Measurements from ENCODE around the gene NR4A1.

The NR4A1 gene

DNA sequence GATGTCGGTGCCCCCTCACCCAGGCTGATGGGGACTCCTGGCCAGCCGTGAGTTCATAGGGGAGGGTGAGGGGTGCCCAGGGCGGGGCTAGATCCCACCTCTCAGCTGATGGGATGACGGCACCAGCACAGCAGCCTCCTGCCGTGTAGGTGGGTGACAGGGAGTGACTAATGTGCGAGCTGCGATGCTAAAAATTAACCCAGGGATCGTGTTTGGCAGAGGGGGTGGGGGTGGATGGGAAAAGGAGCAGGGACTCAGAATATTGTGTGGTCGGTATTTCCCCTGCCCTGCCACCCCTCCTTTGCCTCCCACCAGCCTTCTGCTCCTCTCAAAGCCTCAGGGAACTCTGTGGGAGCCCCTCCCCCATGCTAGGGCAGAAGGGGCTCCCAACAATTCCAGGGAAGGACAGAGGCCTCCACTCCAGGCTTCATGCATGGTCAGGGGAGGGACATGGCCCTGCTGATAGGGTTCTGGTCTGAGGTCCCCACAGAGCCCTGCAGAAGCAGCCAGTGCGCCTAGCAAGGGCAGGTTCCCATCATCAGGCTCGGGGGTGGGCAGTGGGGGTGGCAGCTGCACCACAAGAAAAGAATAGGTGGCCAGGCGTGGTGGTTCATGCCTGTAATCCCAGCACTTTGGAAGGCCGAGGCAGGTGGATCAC, 32.0 kb upstream of the NR4A1 start:
- DNase-seq, result no peak

DNA sequence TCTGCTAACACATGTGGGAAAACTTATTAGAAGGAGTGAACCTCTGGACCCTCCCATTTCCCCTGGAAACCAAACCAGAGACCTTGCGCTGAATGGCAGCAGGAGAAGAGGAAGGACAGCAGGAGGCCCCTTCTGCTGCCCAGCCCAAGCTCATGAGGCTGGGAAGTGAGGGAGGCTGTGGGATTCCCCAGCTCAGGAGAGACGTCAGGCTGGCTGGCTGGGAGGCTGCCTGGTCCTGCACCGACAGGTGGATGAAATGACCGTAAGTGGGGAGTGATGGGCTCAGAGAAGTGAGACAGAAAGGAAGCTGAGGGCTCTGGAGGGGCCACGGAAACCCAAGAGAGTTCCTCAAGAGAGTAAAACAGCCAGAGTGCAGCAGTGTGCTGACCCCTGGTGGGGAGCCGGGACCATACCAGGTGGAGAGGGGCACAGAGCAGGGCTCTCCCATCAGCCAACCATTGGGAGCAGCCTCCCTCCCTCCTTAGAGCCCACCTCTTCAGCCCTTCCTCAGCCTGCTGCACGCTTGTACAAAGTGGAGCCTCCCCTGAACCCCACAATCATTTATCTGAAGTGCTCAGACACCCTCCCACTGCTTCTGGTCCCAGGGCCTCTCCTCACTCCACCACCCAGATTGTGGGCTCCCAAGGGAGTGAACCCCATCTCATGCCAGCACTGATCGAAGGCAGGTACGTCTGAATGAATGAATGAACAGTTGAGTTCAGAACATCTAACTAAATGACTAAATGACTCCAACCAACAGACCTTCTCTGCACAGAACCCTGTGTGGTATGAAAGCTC, 30.5 kb upstream of the NR4A1 start:
- peak; percentile 56 for DNase-seq

- DNase-seq, result no peak
Measured at GRCh38 chr12:52022841-52023181, 28.4 kb upstream of the NR4A1 start.

- peak; percentile 65 for DNase-seq
Measured at GRCh38 chr12:52023182-52023975, 27.9 kb upstream of the NR4A1 start.

- DNase-seq, result no peak
Measured at GRCh38 chr12:52023976-52024688, 27.1 kb upstream of the NR4A1 start.

- DNase-seq, result no peak
Measured at GRCh38 chr12:52024845-52025230, 26.4 kb upstream of the NR4A1 start.

GRCh38 chr12:52026263-52026662, 25.0 kb upstream of the NR4A1 start:
- DNase-seq, result no peak

GRCh38 chr12:52027085-52027843, 24.0 kb upstream of the NR4A1 start:
- DNase-seq, result no peak

DNA sequence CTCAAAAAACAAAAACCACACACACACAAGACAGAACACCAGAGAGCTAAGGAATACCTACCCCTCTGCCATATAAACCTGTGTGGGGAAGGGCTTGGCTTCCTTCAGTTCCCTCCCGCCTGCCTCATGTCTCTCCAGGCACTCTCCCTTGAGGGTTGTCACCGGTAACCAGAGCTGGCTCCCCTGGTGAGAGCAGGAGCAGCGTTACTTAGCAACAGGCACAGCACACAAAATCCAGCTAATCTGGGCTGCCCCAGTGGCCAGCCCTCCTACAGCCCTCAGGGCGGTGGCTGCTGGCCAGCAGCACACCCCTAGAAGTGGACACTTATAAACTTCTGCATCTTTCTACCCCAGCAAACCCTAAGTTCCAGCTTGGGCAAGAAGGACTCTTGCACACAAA, 21.6 kb upstream of the NR4A1 start:
- DNase-seq, result peak; percentile 36

DNA sequence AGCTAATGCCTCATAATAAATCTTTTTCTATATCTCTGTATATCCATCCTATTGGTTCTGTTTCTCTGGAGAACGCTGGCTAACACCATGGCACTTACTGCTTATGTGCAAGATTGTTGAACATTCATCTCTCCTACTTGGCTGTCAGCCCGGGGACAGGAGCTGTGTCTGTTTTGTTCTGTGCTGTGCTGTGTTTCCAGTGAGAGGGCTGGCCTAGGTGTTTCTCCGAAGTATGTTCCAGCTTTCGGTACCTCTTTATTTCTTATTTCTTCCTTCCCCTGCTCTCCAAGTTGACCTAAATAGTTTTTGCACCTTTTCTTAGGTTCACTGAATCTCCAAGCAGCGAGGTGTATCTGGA, 18.8 kb upstream of the NR4A1 start:
- peak; percentile 67 for DNase-seq

- peak; percentile 97 for DNase-seq
Measured at GRCh38 chr12:52032804-52033445, 18.3 kb upstream of the NR4A1 start.

- DNase-seq, result no peak
Measured at GRCh38 chr12:52033446-52034140, 17.6 kb upstream of the NR4A1 start.

- no peak for DNase-seq
Measured at GRCh38 chr12:52035190-52035589, 16.1 kb upstream of the NR4A1 start.

DNA sequence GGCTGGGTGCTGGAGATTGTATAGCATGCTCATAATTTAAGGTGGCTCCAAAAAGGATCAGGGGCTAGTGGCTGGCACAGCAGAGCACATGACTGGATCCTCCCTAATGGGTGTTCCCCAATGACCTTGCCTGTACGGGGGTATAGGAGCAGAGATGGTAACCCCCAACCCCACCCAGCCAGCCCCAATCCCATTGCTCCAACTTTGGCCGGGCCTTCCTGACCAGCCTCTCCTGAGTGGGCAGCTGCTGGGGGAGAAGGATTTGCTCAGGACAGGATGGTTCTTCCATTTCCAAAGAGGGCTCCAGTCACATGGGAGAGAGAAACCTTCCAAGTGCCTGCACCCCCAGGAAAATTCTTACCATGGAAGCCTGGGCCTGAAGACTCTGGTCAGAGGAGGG, 15.3 kb upstream of the NR4A1 start:
- no peak for DNase-seq

GRCh38 chr12:52036587-52037171, 14.6 kb upstream of the NR4A1 start:
- DNase-seq, result peak; percentile 88

DNA sequence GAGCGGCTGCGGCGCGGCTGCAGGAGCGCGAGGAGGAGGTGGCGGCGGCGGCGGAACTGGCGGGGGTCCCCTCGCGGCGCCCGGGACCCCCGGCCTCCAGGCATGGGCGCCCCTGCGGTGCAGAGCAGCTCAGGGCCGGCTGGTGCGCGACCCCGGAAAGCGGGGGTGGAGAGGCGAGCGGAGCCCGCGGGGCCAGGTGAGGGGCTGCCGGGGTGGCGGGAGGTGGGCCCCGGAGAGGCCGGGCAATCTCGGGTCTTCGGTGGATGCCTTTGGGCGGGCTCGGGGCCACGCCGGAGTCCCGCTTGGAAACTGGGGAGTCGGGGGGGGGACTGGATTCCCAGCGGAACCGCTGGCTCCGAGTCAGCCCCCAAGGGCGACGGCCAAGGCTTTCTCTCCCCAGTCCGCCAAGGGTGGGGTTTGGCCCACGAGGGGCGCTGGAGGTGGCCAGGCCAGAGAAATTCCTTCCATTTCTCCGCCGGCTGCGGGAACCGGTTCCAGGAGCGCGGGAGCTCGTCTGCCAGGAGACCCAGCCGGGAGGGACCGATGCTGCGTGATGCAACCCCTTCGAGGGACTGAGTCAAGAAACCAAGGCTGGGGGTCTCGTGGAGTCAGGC, 13.9 kb upstream of the NR4A1 start:
- peak; percentile 60 for DNase-seq

DNA sequence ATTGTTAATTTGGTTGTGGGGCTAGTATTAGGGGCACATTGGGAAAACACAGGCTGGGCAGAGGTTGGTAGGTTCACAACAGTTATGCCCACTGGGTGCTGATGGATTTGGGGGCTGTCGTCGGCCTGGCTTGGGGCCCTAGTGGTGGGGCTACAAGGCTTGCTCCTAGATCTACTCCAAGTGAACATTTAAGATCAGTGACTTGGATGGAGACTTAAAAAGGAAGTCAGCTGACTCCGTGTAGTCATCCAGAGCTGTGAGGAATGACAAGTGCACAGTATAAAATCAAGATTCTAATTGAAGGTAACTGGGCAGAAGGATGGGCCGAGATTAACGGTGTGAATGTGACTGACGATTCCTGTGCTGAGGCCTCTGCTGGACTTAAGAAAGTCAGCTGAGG, 12.8 kb upstream of the NR4A1 start:
- DNase-seq, result no peak

DNA sequence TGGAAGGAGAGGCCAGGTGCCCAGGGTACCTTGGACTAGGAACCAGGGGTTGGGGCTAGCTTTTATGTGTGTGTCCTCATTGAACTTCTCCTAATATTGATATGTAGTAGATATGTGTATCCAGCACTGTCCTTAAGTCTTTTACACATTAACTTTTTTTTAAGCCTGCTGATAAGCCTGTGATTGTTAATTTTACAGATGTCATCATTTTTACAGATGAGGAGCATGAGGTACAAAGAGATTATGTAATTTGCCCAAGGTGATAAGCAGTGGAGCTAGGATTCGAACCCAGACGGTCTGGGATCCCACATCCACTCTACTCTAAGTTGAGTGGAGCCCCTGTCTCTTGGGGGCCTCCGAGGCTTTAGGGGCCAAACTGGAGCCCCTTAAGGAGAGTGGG, 10.2 kb upstream of the NR4A1 start:
- no peak for DNase-seq

GRCh38 chr12:52041695-52042123, 9.5 kb upstream of the NR4A1 start:
- no peak for DNase-seq

- no peak for DNase-seq
Measured at GRCh38 chr12:52042706-52043385, 8.4 kb upstream of the NR4A1 start.
